HG02571 (cell line): ENCODE data around the gene PIK3R2.

Experiments used
- ATAC-seq: cut with Tn5 transposase; IDR thresholded peaks from one replicate; pipeline ENCODE4 v1.9.1; 2021; ENCODE audit warnings: mild to moderate bottlenecking, moderate library complexity; ENCODE audit not compliant: unreplicated experiment

Gene PIK3R2

GRCh38 chr19:18122860-18123795, 29.8 kb upstream of the PIK3R2 start:
- no peak for ATAC-seq

GRCh38 chr19:18123819-18124218, 29.1 kb upstream of the PIK3R2 start:
- ATAC-seq: no peak

GRCh38 chr19:18126097-18126496, 26.9 kb upstream of the PIK3R2 start:
- ATAC-seq: no peak

- no peak for ATAC-seq
Measured at GRCh38 chr19:18128044-18128443, 24.9 kb upstream of the PIK3R2 start.

- ATAC-seq: no peak
Measured at GRCh38 chr19:18128805-18129204, 24.2 kb upstream of the PIK3R2 start.

GRCh38 chr19:18130523-18131242, 22.3 kb upstream of the PIK3R2 start:
- no peak for ATAC-seq

GRCh38 chr19:18131841-18132596, 20.9 kb upstream of the PIK3R2 start:
- no peak for ATAC-seq

- no peak for ATAC-seq
Measured at GRCh38 chr19:18135712-18136584, 17.0 kb upstream of the PIK3R2 start.

- ATAC-seq: no peak
Measured at GRCh38 chr19:18137242-18137641, 15.7 kb upstream of the PIK3R2 start.

GRCh38 chr19:18137657-18138339, 15.2 kb upstream of the PIK3R2 start:
- no peak for ATAC-seq

- ATAC-seq: no peak
Measured at GRCh38 chr19:18140473-18140872, 12.5 kb upstream of the PIK3R2 start.

GRCh38 chr19:18141031-18141430, 11.9 kb upstream of the PIK3R2 start:
- no peak for ATAC-seq

- no peak for ATAC-seq
Measured at GRCh38 chr19:18143902-18144301, 9.1 kb upstream of the PIK3R2 start.

GRCh38 chr19:18144361-18144760, 8.6 kb upstream of the PIK3R2 start:
- ATAC-seq: no peak

GRCh38 chr19:18144906-18145305, 8.1 kb upstream of the PIK3R2 start:
- ATAC-seq: no peak

GRCh38 chr19:18145391-18145999, 7.5 kb upstream of the PIK3R2 start:
- no peak for ATAC-seq

GRCh38 chr19:18147396-18147795, 5.6 kb upstream of the PIK3R2 start:
- ATAC-seq: no peak

- no peak for ATAC-seq
Measured at GRCh38 chr19:18149596-18149975, 3.4 kb upstream of the PIK3R2 start.
